Measurements from ENCODE around the gene SATL1.
"Not testable (repeated sequence)": the region's sequence is repeated elsewhere in the genome, so short reads cannot be mapped to it uniquely, and the experiment has no call there.

Gene SATL1

DNA sequence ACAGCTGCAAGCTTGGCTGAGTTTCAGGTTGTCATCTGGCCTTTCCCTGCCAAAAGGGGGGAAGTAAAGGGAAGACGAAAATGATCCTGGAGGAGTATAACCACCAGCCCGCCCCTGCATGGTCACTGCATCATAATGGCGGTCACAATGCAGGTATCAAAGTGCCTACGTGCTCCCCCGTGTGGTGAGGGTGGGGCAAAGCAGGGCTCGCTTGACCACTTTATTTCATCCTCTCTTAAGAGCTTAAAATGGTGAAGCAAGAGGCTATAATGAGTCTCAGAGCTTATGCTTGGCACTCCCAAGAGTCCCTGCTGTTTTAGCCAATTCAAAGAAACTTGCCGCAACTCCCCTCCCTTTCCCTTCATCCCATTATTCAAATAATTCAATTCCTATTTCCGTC is 134.3 kb downstream of the SATL1 start:
- no peak for DNase-seq (ENCODE audit: low read depth)

DNA sequence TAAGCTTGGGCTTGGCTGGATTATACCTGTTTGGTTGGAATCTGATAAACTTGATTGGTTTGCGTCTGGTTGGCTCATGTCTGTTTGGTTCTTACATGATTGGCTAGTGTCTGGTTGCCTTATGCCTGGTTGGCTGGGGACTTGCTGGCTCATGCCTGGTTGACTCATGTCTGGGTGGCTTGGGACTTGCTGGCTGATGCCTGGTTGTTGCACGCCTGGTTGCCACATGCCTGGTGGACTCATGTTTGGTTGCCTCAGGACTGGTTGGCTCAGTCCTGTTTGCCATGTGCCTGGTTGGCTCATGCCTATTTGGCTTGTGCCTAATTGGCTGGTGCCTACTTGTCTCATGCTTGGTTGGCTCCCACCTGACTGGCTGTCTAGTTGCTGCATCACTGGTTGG is 135.4 kb downstream of the SATL1 start:
- no peak for DNase-seq (ENCODE audit: low read depth)

DNA sequence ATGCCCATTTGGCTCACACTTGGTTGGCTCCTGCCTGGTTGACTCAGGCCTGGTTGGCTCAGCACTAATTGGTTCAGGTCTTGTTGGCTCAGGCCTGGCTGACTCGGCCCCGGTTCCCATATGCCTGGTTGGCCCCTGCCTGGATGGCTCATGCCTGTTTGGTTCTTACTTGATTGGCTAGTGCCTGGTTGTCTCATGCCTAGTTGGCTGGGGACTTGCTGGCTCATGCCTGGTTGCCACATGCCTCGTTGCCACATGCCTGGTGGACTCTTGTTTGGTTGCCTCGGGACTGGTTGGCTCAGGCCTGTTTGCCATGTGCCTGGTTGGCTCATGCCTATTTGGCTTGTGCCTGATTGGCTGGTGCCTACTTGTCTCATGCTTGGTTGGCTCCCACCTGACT is 136.2 kb downstream of the SATL1 start:
- DNase-seq (ENCODE audit: low read depth), result no peak

DNA sequence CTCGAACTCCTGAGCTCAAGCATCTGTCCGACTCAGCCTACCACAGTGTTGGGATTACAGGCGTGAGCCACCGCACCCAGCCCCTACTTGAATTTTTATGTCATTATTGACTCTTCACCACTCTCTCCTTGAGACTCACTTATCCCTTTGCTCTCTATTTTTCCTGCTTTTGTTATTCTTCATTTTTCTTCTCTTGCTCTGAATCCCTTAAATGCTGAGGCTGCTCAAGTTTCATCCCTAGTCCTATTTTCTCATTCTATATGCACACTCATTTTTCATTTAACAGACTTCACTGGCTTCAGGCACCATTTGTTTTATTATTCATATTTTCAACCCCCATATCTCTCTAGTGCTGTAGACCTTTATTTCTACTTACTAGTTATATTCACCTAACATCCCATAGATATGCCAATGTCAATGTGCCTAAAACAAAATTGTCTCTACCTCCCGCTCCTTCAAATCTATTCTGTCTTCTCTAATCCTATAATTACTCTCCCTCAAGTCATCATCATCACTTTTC is 154.2 kb downstream of the SATL1 start:
- no peak for DNase-seq (ENCODE audit: low read depth)

DNA sequence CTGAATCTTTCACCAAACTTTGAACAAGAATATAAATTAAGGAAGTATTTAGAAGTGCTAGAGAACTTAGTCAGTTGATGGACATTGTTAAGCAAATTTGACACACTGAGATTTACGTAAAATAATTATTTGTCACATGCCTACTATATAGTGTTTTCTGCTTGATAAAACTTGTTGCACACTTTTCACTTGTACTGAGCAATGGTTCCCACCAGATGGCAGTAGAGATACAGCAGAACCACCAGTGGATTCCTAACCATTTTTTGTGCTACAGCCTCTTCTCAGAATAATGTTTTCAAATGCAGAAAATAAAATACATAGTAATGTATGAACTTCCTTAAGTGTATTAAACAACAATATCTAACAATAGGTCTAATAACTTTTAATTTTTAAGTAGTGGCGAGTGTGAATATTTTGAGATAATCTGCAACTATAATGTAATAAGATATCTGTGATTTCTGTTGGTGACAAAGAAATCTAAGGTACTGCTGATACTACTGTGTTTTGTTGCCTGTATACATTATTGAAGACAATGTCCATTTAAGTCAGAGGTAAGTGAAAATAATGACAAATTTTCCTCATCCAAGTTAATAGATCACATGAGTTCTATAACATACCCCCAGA is 158.7 kb downstream of the SATL1 start:
- DNase-seq (ENCODE audit: low read depth), result no peak

DNA sequence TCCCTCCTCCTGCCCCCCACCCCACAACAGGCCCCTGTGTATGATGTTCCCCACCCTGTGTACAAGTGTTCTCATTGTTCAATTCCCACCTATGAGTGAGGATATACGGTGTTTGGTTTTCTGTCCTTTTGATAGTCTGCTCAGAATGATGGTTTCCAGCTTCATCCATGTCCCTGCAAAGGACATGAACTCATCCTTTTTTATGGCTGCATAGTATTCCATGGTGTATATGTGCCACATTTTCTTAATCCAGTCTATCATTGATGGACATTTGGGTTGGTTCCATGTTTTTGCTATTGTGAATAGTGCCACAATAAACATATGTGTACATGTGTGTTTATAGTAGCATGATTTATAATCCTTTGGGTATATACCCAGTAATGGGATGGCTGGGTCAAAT is 166.3 kb downstream of the SATL1 start:
- DNase-seq (ENCODE audit: low read depth), result not testable (repeated sequence)

DNA sequence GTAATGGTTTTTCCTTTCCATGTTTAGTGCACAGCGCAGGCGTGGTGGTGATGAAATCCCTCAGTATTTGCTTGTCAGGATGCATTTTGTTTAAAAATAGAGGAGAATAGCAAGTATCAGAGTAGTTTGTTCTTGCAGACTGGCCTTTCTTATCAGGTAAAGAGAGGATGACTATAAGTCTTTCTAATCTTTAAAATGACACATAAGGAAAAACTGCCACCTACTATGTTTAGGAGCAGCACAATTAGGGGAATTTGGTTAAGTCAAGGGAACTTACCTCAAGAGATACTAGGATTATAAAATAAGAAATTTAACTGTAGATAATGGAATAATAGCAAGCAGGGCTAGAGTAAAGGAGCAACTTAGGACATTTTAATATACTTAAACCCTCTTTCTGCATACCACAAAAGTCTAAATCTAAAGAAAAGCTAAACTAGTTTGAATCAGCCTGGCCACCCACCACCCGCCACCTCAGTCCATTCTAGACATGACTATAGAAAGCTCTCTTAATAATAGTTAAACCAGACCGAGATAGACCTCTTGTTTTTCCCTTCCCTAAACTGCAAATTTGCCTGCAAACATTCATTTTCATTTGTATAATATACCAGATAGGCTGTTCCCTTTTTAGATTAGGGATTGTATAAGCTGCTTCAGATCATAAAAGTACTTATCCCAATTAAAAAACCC is 177.9 kb downstream of the SATL1 start:
- no peak for DNase-seq (ENCODE audit: low read depth)

DNA sequence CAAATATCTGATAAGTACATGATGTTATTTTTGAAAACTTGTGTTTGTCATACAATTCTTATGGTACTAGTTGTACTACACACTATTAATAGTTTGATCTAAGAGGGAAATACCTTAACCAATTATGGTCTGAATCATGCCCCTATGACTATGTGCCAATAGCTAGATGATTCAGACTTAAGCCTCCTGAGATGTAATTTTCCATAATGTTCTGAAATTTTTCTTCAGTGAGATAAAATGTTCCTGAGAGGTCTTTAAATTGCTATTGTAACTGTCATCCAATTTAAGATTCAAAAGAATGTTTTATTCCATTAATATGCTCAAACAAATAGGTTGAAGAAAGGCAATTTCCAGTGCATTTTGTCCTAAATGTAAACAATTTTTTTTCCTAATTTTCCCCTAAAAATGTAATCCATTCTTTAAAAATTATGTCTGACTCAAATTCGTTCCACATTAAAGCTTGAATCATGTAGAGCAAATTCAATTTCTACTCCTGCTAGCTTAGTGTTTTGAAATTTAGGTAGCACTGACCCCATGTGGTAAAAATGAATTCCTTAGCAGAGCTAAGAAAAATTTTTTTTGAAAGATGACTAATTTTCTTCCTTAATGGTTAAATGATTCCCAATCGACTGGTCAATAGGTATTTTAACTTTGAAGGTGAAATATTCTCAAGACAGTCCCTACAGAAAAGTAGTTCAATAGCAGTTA is 190.8 kb downstream of the SATL1 start:
- peak; percentile 58 for DNase-seq (ENCODE audit: low read depth)

DNA sequence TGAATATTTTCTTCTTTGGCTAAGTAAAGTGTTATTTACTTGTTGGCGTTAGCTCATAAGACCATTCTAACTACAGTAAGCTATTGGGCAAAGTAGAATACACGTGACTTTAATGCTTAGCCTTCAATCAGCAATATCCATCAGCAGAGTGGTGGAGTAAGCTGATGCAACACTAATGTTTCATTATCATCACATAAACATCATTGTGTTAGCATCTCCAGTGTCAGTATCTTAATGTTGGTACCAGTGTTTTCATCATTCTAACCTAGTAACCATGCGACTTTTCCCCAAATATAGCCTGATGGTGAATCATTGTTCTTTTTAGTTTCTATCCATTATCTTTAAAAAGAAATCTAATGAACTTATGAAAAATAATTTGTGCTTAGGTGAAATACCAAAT is 191.4 kb downstream of the SATL1 start:
- no peak for DNase-seq (ENCODE audit: low read depth)

DNA sequence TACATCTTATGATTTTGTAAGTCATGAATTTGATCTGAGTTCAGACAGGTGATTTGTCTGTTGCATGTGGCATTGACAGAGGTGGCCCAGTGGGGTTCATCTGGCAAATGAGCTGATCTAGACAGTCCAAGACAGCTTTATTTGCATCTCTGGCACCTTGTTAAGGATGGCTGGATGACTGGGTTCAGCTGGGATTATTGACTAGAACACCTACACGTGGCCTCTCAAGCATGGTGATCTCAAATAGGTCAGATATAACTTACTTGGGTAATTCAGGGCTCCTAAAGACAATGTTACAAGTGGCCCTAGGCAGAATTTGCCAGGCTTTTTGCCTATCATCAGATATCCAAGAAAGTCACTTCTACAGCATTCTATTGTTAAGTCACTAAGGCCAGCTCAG is 192.0 kb downstream of the SATL1 start:
- no peak for DNase-seq (ENCODE audit: low read depth)
